GM12878 (cell line): ENCODE results near the gene ARFGAP3. TPM values are rescaled to one million over a fixed set of nuclear protein-coding genes. Genes with fewer than 3 reads are reported as not detected.

ENCODE experiments used
- ATAC-seq: fragments of 200-7000 bp; cut with Tn5 transposase; 3 replicates; pipeline ENCODE4 v1.9.1; 2020; ENCODE audit warnings: mild to moderate bottlenecking, moderate library complexity
- BruUV-seq: library from RNA; stranded (reverse); fragments of 400-500 nt; replicated peaks from 2 replicates; lab custom pipeline; 2021; lab: Mats Ljungman, UMichigan
- CTCF ChIA-PET: fragments of 300-600 bp; sonication (Branson Sonifier 250); formaldehyde crosslinking; extraction: SDS; loops from one replicate; lab custom pipeline; 2021; ENCODE audit warnings: inconsistent platforms; lab: Yijun Ruan, JAX
- POLR2A ChIA-PET: fragments of 350-600 bp; formaldehyde crosslinking; extraction: SDS; loops from one replicate; lab custom pipeline; 2021; ENCODE audit warnings: inconsistent platforms; lab: Charles Lee
- RAD21 ChIA-PET: fragments of 300-600 bp; sonication (Branson Sonifier 250); formaldehyde crosslinking; loops from one replicate; lab custom pipeline; 2023; ENCODE audit warnings: antibody characterized with exemption; ENCODE audit not compliant: unreplicated experiment; lab: Charles Lee
- SMC1A ChIA-PET: fragments of 300-600 bp; sonication (Branson Sonifier 250); formaldehyde crosslinking; loops from one replicate; lab custom pipeline; 2023; ENCODE audit not compliant: unreplicated experiment, uncharacterized antibody; lab: Charles Lee
- DNase-seq: peaks from one replicate; pipeline ENCODE4 v3.0.0-alpha.2; 2011; ENCODE audit warnings: low read depth, low spot score
- FAIRE-seq: peaks from 3 replicates; lab custom pipeline; 2011; peaks lifted over from hg19 to GRCh38; lab: Jason Lieb, UNC
- H2AFZ ChIP-seq: 2 replicates; pipeline ENCODE4 v1.6.0; 2011; ENCODE audit warnings: low read depth, low read length, control low read depth; ENCODE audit not compliant: control insufficient read depth
- H3K27ac ChIP-seq: 2 replicates; pipeline ENCODE4 v1.5.1; 2011; ENCODE audit warnings: control low read depth; ENCODE audit not compliant: control insufficient read depth, insufficient read depth
- H3K27me3 ChIP-seq, 2 experiments: replicated peaks in 1 of 2; 2 replicates each; pipeline versions ENCODE4 v1.6.0 to v1.6.1; 2011; ENCODE audit warnings: low read length in 1 of 2; ENCODE audit not compliant: control insufficient read depth in 2 of 2, insufficient read depth in 2 of 2
- H3K36me3 ChIP-seq, 2 experiments: 2 replicates each; pipeline ENCODE4 v1.5.1; 2011; ENCODE audit warnings: low read length in 1 of 2; ENCODE audit not compliant: control insufficient read depth in 2 of 2, insufficient read depth in 2 of 2
- H3K4me1 ChIP-seq: 2 replicates; pipeline ENCODE4 v1.6.1; 2011; ENCODE audit warnings: mild to moderate bottlenecking, low read length, moderate library complexity, mixed read lengths; ENCODE audit not compliant: control insufficient read depth, insufficient read depth
- H3K4me2 ChIP-seq: 2 replicates; pipeline ENCODE4 v1.6.0; 2011; ENCODE audit warnings: control low read depth; ENCODE audit not compliant: control insufficient read depth, insufficient read depth
- H3K4me3 ChIP-seq: fragments of 200-600 bp; sonication (generic); 2 replicates; pipeline ENCODE4 v1.5.1; 2016
- H3K79me2 ChIP-seq: 2 replicates; pipeline ENCODE4 v1.6.0; 2011; ENCODE audit warnings: low read length; ENCODE audit not compliant: control insufficient read depth, insufficient read depth
- H3K9ac ChIP-seq: 2 replicates; pipeline ENCODE4 v1.8.0; 2011; ENCODE audit warnings: low read length, control low read depth, mixed read lengths; ENCODE audit not compliant: control insufficient read depth, insufficient read depth
- H3K9me3 ChIP-seq: replicated peaks from 3 replicates; pipeline ENCODE4 v1.5.1; 2011; ENCODE audit warnings: mild to moderate bottlenecking, low read length; ENCODE audit not compliant: control insufficient read depth, insufficient read depth
- H4K20me1 ChIP-seq: 2 replicates; pipeline ENCODE4 v1.6.0; 2011; ENCODE audit not compliant: control insufficient read depth, insufficient read depth
- BMI1 ChIP-seq: fragments of 450-650 bp; IDR thresholded peaks from 2 replicates; pipeline ENCODE4 v1.6.1; 2016; ENCODE audit warnings: mild to moderate bottlenecking, moderate library complexity, borderline replicate concordance
- E2F4 ChIP-seq: IDR thresholded peaks from 2 replicates; pipeline ENCODE4 v1.6.1; 2012; ENCODE audit warnings: low read depth, low read length, improper control_type of control experiment
- PAX5 ChIP-seq: IDR thresholded peaks from 2 replicates; pipeline ENCODE4 v1.6.1; 2011; ENCODE audit warnings: low read depth, low read length, borderline replicate concordance
- TCF3 ChIP-seq: IDR thresholded peaks from 2 replicates; pipeline ENCODE4 v1.6.1; 2012; ENCODE audit warnings: low read depth, mild to moderate bottlenecking, low read length, borderline replicate concordance; ENCODE audit not compliant: insufficient read depth
- WGBS: methylation state at CpG from one replicate; pipeline ENCODE4 v1.1.6; 2016; ENCODE audit warnings: low lambda C conversion rate; ENCODE audit not compliant: insufficient replicate concordance, insufficient coverage; ENCODE audit errors: missing lambda C conversion rate; 5-methylcytosine and 5-hydroxymethylcytosine counted together
- in situ Hi-C: fragments of 300-500 bp; cut with MboI; formaldehyde crosslinking; loops from 9 replicates; pipeline ENCODE4 v1.14.3; 2018; ENCODE audit warnings: mixed read lengths
- intact Hi-C: fragments of 100-400 bp; cut with micrococcal nuclease; formaldehyde crosslinking; loops from one replicate; pipeline ENCODE4 v1.14.2; 2022; ENCODE audit not compliant: unreplicated experiment
- polyA plus RNA-seq, 11 experiments: library from polyadenylated mRNA; depleted of rRNA in 4 of 11; unstranded in 6 of 11; stranded (reverse) in 5 of 11; fragments of >200 nt; fragmentation: Nextera tagmentation in 4 of 11; fragmentation: Illumina TruSeq in 1 of 11; extraction: Ambion mirVana in 4 of 11; extraction: Trizol in 1 of 11; gene quantifications; 1 replicate in 1 of 11; 2 replicates in 10 of 11; pipeline versions ENCODE4 v1.2.1 to v1.2.3, GENCODE V29; 2011 to 2016; ENCODE audit warnings: inconsistent platforms in 2 of 11, missing spikeins in 2 of 11, low read depth in 1 of 11
- total RNA-seq, 4 experiments: library from RNA; depleted of rRNA in 3 of 4; stranded (reverse); fragments of >200 nt in 3 of 4; fragmentation: Illumina TruSeq in 1 of 4; extraction: Trizol in 1 of 4; gene quantifications; 2 replicates each; pipeline versions ENCODE4 v1.2.1 to v1.2.3, GENCODE V29; 2013 to 2021
- TF ChIP-seq, protein P1 (sequence below): fragments of 450-650 bp; IDR thresholded peaks from 2 replicates; pipeline ENCODE4 v1.6.1; 2017; ENCODE audit warnings: borderline replicate concordance
- TF ChIP-seq, protein P2 (sequence below): fragments of 450-650 bp; IDR thresholded peaks from 2 replicates; pipeline ENCODE4 v1.6.1; 2014; ENCODE audit warnings: mild to moderate bottlenecking

Gene ARFGAP3
- total and polyA plus RNA-seq, 10 of the 15 experiments (the other 5 are each of a cell fraction or from before 2014, with no cell fraction given): 29.7 to 50.8 (median 39.5) TPM

- DNase-seq (no peak), FAIRE-seq (no peak), ATAC-seq (no peak)
- intact Hi-C loops (no loop called here), in situ Hi-C loops (no loop called here)
- WGBS: 96% methylated on average over 3 of the region's 3 CpGs
- TF ChIP-seq BMI1: no peak
- TF ChIP-seq, protein P1, sequence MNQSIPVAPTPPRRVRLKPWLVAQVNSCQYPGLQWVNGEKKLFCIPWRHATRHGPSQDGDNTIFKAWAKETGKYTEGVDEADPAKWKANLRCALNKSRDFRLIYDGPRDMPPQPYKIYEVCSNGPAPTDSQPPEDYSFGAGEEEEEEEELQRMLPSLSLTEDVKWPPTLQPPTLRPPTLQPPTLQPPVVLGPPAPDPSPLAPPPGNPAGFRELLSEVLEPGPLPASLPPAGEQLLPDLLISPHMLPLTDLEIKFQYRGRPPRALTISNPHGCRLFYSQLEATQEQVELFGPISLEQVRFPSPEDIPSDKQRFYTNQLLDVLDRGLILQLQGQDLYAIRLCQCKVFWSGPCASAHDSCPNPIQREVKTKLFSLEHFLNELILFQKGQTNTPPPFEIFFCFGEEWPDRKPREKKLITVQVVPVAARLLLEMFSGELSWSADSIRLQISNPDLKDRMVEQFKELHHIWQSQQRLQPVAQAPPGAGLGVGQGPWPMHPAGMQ: no peak
- H4K20me1 ChIP-seq: no peaks in the 10 kb centered on the region
- no TSS peak for BruUV-seq
- H3K36me3 ChIP-seq: peaks cover 5 to 29% of the 10 kb centered on the region in 2 experiments
- no peaks in the 10 kb centered on the region for H3K4me1 ChIP-seq
- no peaks in the 10 kb centered on the region; the same call in 1 of the 3 replicates for H3K9me3 ChIP-seq
- H2AFZ ChIP-seq: no peak overlapping the region
- H3K79me2 ChIP-seq: no peaks in the 10 kb centered on the region
- H3K27ac ChIP-seq: no peak overlapping the region
- no peaks in the 10 kb centered on the region for H3K27me3 ChIP-seq
- ChIA-PET SMC1A (interaction anchor here (0.9 to 1.4 kb wide), 2 partner anchors 10 to 142 kb away, joined by 3 read pairs; no protein-coding TSS in a partner anchor), CTCF (interaction anchor here (2.5 kb wide), 1 partner anchor 9 kb away, joined by 5 read pairs; no protein-coding TSS in a partner anchor), RAD21 (no interaction called here), POLR2A (no interaction called here)
- H3K4me2 ChIP-seq: no peak overlapping the region
- no peak overlapping the region for H3K9ac ChIP-seq
- H3K4me3 ChIP-seq: no peak overlapping the region
These were observed 31.3 kb downstream of the ARFGAP3 start for GRCh38 chr22:42825796-42826195.

GRCh38 chr22:42821386-42821785 lies 35.7 kb downstream of the ARFGAP3 start:
- FAIRE-seq (no peak), ATAC-seq (no peak), DNase-seq (no peak)
- POLR2A ChIA-PET: no interaction called here
- H3K27me3 ChIP-seq: no peaks in the 10 kb centered on the region
- H3K79me2 ChIP-seq: no peaks in the 10 kb centered on the region
- SMC1A ChIA-PET: interaction anchor here (1.0 to 3.4 kb wide), 3 partner anchors 12 to 212 kb away, joined by 3 to 21 read pairs (median 5); no protein-coding TSS in a partner anchor
- CTCF ChIA-PET: interaction anchor here (0.6 to 2.7 kb wide), 4 partner anchors 158 to 311 kb away, joined by 3 to 18 read pairs (median 8); no protein-coding TSS in a partner anchor
- no peaks in the 10 kb centered on the region for H4K20me1 ChIP-seq
- peaks cover 1 to 26% of the 10 kb centered on the region in 2 experiments for H3K36me3 ChIP-seq
- RAD21 ChIA-PET: interaction anchor here (0.7 kb wide), 1 partner anchor 47 kb away, joined by 3 read pairs; no protein-coding TSS in a partner anchor
- H3K9ac ChIP-seq: no peak overlapping the region
- no peak overlapping the region for H3K4me2 ChIP-seq
- H3K4me1 ChIP-seq: no peaks in the 10 kb centered on the region
- H2AFZ ChIP-seq: no peak overlapping the region
- TSS peak; percentile 41 for BruUV-seq
- 98% methylated on average over 3 of the region's 3 CpGs for WGBS
- H3K9me3 ChIP-seq: no peaks in the 10 kb centered on the region; the same call in 1 of the 3 replicates
- TF ChIP-seq E2F4 (no peak), TCF3 (no peak), PAX5 (no peak)
- TF ChIP-seq, protein P2, sequence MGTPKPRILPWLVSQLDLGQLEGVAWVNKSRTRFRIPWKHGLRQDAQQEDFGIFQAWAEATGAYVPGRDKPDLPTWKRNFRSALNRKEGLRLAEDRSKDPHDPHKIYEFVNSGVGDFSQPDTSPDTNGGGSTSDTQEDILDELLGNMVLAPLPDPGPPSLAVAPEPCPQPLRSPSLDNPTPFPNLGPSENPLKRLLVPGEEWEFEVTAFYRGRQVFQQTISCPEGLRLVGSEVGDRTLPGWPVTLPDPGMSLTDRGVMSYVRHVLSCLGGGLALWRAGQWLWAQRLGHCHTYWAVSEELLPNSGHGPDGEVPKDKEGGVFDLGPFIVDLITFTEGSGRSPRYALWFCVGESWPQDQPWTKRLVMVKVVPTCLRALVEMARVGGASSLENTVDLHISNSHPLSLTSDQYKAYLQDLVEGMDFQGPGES: no peak
- in situ Hi-C loops (no loop called here), intact Hi-C loops (no loop called here)
- H3K4me3 ChIP-seq: no peak overlapping the region
- H3K27ac ChIP-seq: no peak overlapping the region
